Mesothelial cell of epicardium (in vitro differentiated cells): ENCODE measurements around the gene IGF2R. TPM values are rescaled to one million over a fixed set of nuclear protein-coding genes. Genes with fewer than 3 reads are reported as not detected.
A peak's percentile ranks its signal among the peaks of the same experiment; 100 is the strongest.

Source experiments
- DNase-seq, 2 experiments: peaks; one replicate each; pipeline ENCODE4 v3.0.0; 2021; ENCODE audit warnings: low spot score in 2 of 2; ENCODE audit not compliant: unreplicated experiment in 2 of 2
- H3K27ac Mint-ChIP-seq: 2 replicates; pipeline ENCODE4 v1.8.0; 2021; ENCODE audit warnings: mixed read lengths
- H3K27me3 Mint-ChIP-seq: 2 replicates; pipeline ENCODE4 v1.8.0; 2021; ENCODE audit warnings: low read depth, mixed read lengths
- H3K36me3 Mint-ChIP-seq: 2 replicates; pipeline ENCODE4 v1.8.0; 2021; ENCODE audit warnings: mixed read lengths
- H3K4me1 Mint-ChIP-seq: 2 replicates; pipeline ENCODE4 v1.8.0; 2021; ENCODE audit warnings: mixed read lengths
- H3K4me3 Mint-ChIP-seq: 2 replicates; pipeline ENCODE4 v1.8.0; 2021; ENCODE audit warnings: mild to moderate bottlenecking, moderate library complexity, mixed read lengths
- H3K9me3 Mint-ChIP-seq: 2 replicates; pipeline ENCODE4 v1.8.0; 2021; ENCODE audit warnings: mixed read lengths
- total RNA-seq: library from RNA; stranded (reverse); gene quantifications from 3 replicates; pipeline ENCODE4 v1.2.1, GENCODE V29; 2021
- TF ChIP-seq, protein P1 (sequence below): fragments of 200-600 bp; sonication (generic); IDR thresholded peaks from one replicate; pipeline ENCODE4 v1.5.0; 2021; ENCODE audit warnings: antibody characterized with exemption; ENCODE audit not compliant: unreplicated experiment

IGF2R gene
- total RNA-seq, 1 donor from 2014 or later, result 112 TPM

DNA sequence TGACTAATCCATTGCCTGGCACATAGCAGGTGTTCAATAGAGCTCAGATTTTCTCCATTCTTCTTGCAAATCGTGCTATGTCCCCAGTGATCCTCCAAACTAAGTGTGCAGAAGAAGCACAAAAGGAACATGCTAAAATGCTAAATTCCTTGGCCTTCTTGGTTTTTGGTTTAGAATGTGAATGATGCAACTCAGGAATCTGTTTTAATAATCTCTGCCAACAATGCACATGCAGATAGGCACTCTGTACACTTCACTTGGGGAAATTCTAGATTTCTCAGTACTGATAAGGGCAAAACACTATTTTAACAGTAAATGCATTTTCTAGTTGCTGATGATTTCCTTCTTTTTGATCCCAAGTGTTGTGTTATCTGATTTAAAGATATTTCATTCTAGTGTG is 188.0 kb downstream of the IGF2R start:
- Mint-ChIP-seq H3K36me3 (peaks cover 40% of the 10 kb centered on the region), H3K4me1 (peaks cover 9% of the 10 kb centered on the region), H3K4me3 (no peak overlapping the region), H3K9me3 (peaks cover 29% of the 10 kb centered on the region), H3K27me3 (no peaks in the 10 kb centered on the region), H3K27ac (no peak overlapping the region)
- TF ChIP-seq, protein P1, sequence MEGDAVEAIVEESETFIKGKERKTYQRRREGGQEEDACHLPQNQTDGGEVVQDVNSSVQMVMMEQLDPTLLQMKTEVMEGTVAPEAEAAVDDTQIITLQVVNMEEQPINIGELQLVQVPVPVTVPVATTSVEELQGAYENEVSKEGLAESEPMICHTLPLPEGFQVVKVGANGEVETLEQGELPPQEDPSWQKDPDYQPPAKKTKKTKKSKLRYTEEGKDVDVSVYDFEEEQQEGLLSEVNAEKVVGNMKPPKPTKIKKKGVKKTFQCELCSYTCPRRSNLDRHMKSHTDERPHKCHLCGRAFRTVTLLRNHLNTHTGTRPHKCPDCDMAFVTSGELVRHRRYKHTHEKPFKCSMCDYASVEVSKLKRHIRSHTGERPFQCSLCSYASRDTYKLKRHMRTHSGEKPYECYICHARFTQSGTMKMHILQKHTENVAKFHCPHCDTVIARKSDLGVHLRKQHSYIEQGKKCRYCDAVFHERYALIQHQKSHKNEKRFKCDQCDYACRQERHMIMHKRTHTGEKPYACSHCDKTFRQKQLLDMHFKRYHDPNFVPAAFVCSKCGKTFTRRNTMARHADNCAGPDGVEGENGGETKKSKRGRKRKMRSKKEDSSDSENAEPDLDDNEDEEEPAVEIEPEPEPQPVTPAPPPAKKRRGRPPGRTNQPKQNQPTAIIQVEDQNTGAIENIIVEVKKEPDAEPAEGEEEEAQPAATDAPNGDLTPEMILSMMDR, result no peak
- no peak for DNase-seq

- no peak for DNase-seq
- TF ChIP-seq, protein P1, result no peak
- peaks cover 11% of the 10 kb centered on the region for H3K4me1 Mint-ChIP-seq
- no peaks in the 10 kb centered on the region for H3K27me3 Mint-ChIP-seq
- peaks cover 4% of the 10 kb centered on the region for H3K9me3 Mint-ChIP-seq
- H3K4me3 Mint-ChIP-seq, result no peak overlapping the region
- peaks cover 10% of the 10 kb centered on the region for H3K36me3 Mint-ChIP-seq
- peak overlapping the region; percentile 36 for H3K27ac Mint-ChIP-seq
Observed at GRCh38 chr6:160160450-160160849, 191.6 kb downstream of the IGF2R start.

Other genes starting within 250 kb of the IGF2R start
- gene WTAP, start 241.6 kb upstream of the IGF2R start, total RNA-seq, result 116 to 122 TPM (median 118 TPM) in 3 replicates
- 35.1 to 37.7 TPM (median 35.8 TPM) in 3 replicates for gene ACAT2, start 207.0 kb upstream of the IGF2R start, total RNA-seq
- 185 to 192 TPM (median 186 TPM) in 3 replicates for gene TCP1, start 179.5 kb upstream of the IGF2R start, total RNA-seq
- gene MRPL18, start 178.6 kb upstream of the IGF2R start, total RNA-seq, result 29.0 to 32.9 TPM (median 31.1 TPM) in 3 replicates
- 0.16 to 0.33 TPM (median 0.23 TPM) in 3 replicates for gene PNLDC1, start 168.8 kb upstream of the IGF2R start, total RNA-seq
- not detected in 3 replicates for gene MAS1, start 78.1 kb upstream of the IGF2R start, total RNA-seq
- gene SLC22A1, start 152.7 kb downstream of the IGF2R start, total RNA-seq, result 1.8 to 2.4 TPM (median 2.0 TPM) in 3 replicates